ENCODE data around the gene GNGT2. TPM values are rescaled to one million over a fixed set of nuclear protein-coding genes. Genes with fewer than 3 reads are reported as not detected.
A peak's percentile ranks its signal among the peaks of the same experiment; 100 is the strongest.

Gene GNGT2
- 10.4 and 11.0 TPM in 2 replicates for polyA plus RNA-seq (2012; rRNA removed)
- polyA plus RNA-seq (2012; cell fraction: cytosol; rRNA removed), result 11.8 and 12.9 TPM in 2 replicates
- 3.8 and 5.5 TPM in 2 replicates for polyA plus RNA-seq (2012; cell fraction: nucleus; rRNA removed)

DNA sequence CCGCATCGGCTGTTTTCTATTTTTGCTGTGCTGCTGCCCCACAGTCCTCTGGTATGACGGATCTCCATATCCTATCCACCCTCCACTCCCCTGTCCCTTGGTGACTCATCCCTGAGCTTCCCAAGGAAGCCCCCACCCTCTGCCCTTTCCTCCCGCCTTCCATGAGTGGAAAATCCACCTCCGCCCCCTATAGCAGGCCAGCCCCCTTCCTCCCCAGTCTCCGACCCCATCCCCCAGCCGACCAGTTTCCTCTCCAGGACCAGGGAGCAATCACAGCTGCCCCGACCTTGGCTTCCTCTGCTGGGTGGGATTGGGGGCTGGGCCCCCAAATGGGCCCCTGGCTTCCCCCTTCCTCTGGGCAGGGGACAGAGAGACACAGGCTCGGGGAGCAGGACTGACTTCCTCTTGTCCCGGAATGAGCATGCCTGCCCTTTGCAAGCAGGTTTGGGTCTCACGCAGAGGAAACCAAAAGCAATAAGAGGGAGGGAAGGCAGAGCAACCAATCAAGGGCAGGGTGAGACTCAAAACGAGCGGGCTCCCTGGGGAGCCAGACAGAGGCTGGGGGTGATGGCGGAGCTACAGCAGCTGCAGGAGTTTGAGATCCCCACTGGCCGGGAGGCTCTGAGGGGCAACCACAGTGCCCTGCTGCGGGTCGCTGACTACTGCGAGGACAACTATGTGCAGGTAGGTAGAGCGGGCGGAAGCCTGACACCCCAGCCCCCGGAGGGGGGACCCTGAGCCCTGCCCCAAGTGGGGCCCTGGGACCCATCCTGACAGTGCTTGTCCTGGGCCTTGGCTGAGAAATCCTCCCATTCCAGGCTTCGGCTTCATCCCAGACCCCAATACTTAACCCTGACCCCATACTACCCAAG, at the start of gene GNGT2, which contains the start of gene ABI3:
TSS of gene GNGT2 (minus strand) at position 417 of the 872 bp plus-strand sequence. CDS start 3,152 bp downstream, outside the sequence.
TSS of gene ABI3 (plus strand) at position 550 of the 872 bp plus-strand sequence. CDS start at position 568, 18 bp downstream.
- TF ChIP-seq SIN3A (IDR thresholded peaks at IDR 0.05; ENCODE audit: borderline replicate concordance, low read depth, low read length) (no peak), FOXM1 (IDR thresholded peaks at IDR 0.05; ENCODE audit: low read depth) (no peak), MAX (IDR thresholded peaks at IDR 0.05; ENCODE audit: low read depth) (peak; percentile 66; the same call in 1 of the 2 replicates), CHD2 (IDR thresholded peaks at IDR 0.05; ENCODE audit: low read length, partially characterized antibody) (no peak), IRF3 (IDR thresholded peaks at IDR 0.05; ENCODE audit: low read depth, low read length) (no peak), RAD21 (IDR thresholded peaks at IDR 0.05; ENCODE audit: low read length) (no peak), TCF12 (IDR thresholded peaks at IDR 0.05) (0 out of 2 replicates have a peak, but pooled peaks have one; percentile 21), GABPA (IDR thresholded peaks at IDR 0.05; ENCODE audit: low read depth) (0 out of 2 replicates have a peak, but pooled peaks have one; percentile 32), JUND (IDR thresholded peaks at IDR 0.05) (peak; percentile 64), FOSL2 (IDR thresholded peaks at IDR 0.05; ENCODE audit: borderline replicate concordance, low read depth) (peak; percentile 85)
- TF ChIP-seq, protein P1, sequence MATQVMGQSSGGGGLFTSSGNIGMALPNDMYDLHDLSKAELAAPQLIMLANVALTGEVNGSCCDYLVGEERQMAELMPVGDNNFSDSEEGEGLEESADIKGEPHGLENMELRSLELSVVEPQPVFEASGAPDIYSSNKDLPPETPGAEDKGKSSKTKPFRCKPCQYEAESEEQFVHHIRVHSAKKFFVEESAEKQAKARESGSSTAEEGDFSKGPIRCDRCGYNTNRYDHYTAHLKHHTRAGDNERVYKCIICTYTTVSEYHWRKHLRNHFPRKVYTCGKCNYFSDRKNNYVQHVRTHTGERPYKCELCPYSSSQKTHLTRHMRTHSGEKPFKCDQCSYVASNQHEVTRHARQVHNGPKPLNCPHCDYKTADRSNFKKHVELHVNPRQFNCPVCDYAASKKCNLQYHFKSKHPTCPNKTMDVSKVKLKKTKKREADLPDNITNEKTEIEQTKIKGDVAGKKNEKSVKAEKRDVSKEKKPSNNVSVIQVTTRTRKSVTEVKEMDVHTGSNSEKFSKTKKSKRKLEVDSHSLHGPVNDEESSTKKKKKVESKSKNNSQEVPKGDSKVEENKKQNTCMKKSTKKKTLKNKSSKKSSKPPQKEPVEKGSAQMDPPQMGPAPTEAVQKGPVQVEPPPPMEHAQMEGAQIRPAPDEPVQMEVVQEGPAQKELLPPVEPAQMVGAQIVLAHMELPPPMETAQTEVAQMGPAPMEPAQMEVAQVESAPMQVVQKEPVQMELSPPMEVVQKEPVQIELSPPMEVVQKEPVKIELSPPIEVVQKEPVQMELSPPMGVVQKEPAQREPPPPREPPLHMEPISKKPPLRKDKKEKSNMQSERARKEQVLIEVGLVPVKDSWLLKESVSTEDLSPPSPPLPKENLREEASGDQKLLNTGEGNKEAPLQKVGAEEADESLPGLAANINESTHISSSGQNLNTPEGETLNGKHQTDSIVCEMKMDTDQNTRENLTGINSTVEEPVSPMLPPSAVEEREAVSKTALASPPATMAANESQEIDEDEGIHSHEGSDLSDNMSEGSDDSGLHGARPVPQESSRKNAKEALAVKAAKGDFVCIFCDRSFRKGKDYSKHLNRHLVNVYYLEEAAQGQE (IDR thresholded peaks at IDR 0.05; ENCODE audit: low read depth, low read length), result 0 out of 2 replicates have a peak, but pooled peaks have one; percentile 11
- TF ChIP-seq, protein P2, sequence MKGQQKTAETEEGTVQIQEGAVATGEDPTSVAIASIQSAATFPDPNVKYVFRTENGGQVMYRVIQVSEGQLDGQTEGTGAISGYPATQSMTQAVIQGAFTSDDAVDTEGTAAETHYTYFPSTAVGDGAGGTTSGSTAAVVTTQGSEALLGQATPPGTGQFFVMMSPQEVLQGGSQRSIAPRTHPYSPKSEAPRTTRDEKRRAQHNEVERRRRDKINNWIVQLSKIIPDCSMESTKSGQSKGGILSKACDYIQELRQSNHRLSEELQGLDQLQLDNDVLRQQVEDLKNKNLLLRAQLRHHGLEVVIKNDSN (IDR thresholded peaks at IDR 0.05; ENCODE audit: borderline replicate concordance, low read depth), result no peak
- H3K36me3 ChIP-seq (replicated peaks in 1 of 2; ENCODE audit: control insufficient read depth in 1 of 2, insufficient read depth in 2 of 2, low read length in 1 of 2), result no peaks in the 10 kb centered on the region
- DNase-seq, result peak; percentile 20
- WGBS (ENCODE audit: low lambda C conversion rate), result 31% methylated on average over 21 of the region's 22 CpGs
- no peak within 1 kb of the TSS; a peak in 1 of 4 replicates for H3K27ac ChIP-seq (ENCODE audit: low read depth in 2 of 2, low read length in 1 of 2)
- peak within 1 kb of the TSS; percentile 42; the same call in 1 of the 2 replicates for H3K9ac ChIP-seq
- CTCF ChIA-PET, result interaction anchor here (0.6 to 9.5 kb wide), 3 partner anchors 17 to 331 kb away, joined by 3 to 105 read pairs (median 32); partner anchors contain the start of gene PHOSPHO1
- no peaks in the 10 kb centered on the region for H3K79me2 ChIP-seq (ENCODE audit: insufficient read depth)
- POLR2A ChIA-PET, result no interaction called here
- H3K4me2 ChIP-seq, result peak within 1 kb of the TSS; percentile 71
- peak within 1 kb of the TSS; percentile 22 to 40 for H3K4me3 ChIP-seq (ENCODE audit: low read depth in 2 of 2, low read length in 1 of 2)
- no peaks in the 10 kb centered on the region for H3K9me3 ChIP-seq
- H4K20me1 ChIP-seq (ENCODE audit: insufficient read depth), result no peaks in the 10 kb centered on the region
- no peaks in the 10 kb centered on the region for H3K27me3 ChIP-seq (ENCODE audit: insufficient read depth)
- no peaks in the 10 kb centered on the region for H3K9me2 ChIP-seq
- H3K4me1 ChIP-seq (ENCODE audit: control insufficient read depth in 1 of 2, insufficient read depth in 2 of 2, low read depth in 1 of 2, low read length in 1 of 2), result peaks cover 0 to 20% of the 10 kb centered on the region in 2 experiments; a peak in 3 of 4 replicates
- peaks cover 10% of the 10 kb centered on the region for H3F3A ChIP-seq (replicated peaks; ENCODE audit: insufficient read depth)
- H2AFZ ChIP-seq (ENCODE audit: low read depth), result peak within 1 kb of the TSS; percentile 76

Data from SK-N-SH (cell line).